Endothelial cell (in vitro differentiated cells): ENCODE measurements around the gene GCG. TPM values are rescaled to one million over a fixed set of nuclear protein-coding genes. Genes with fewer than 3 reads are reported as not detected.

Source experiments
- DNase-seq: peaks from one replicate; pipeline ENCODE4 v3.0.0; 2021; ENCODE audit warnings: low spot score
- H3K27ac Mint-ChIP-seq: one replicate; pipeline ENCODE4 v1.8.0; 2021; ENCODE audit warnings: mixed read lengths, inconsistent platforms; ENCODE audit not compliant: unreplicated experiment
- H3K27me3 Mint-ChIP-seq: one replicate; pipeline ENCODE4 v1.8.0; 2021; ENCODE audit warnings: mild to moderate bottlenecking, moderate library complexity, mixed read lengths, inconsistent platforms; ENCODE audit not compliant: unreplicated experiment
- H3K36me3 Mint-ChIP-seq: one replicate; pipeline ENCODE4 v1.8.0; 2021; ENCODE audit warnings: mild to moderate bottlenecking, low read depth, mixed read lengths, inconsistent platforms; ENCODE audit not compliant: unreplicated experiment
- H3K4me1 Mint-ChIP-seq: one replicate; pipeline ENCODE4 v1.8.0; 2021; ENCODE audit warnings: mild to moderate bottlenecking, mixed read lengths, inconsistent platforms; ENCODE audit not compliant: unreplicated experiment
- H3K4me3 Mint-ChIP-seq: one replicate; pipeline ENCODE4 v1.8.0; 2021; ENCODE audit warnings: mild to moderate bottlenecking, mixed read lengths, inconsistent platforms; ENCODE audit not compliant: unreplicated experiment
- H3K9me3 Mint-ChIP-seq: one replicate; pipeline ENCODE4 v1.8.0; 2021; ENCODE audit warnings: mixed read lengths, inconsistent platforms; ENCODE audit not compliant: unreplicated experiment
- CTCF ChIP-seq: fragments of 200-600 bp; sonication (generic); IDR thresholded peaks from one replicate; pipeline ENCODE4 v1.5.0; 2021; ENCODE audit warnings: antibody characterized with exemption; ENCODE audit not compliant: unreplicated experiment
- total RNA-seq: library from RNA; stranded (reverse); fragmentation: NEBNext Ultra II Directional; extraction: Animal tissue kit (Norgen Biotek cat#: 25700); gene quantifications from one replicate; pipeline ENCODE4 v1.2.1, GENCODE V29; 2021; ENCODE audit not compliant: unreplicated experiment

GCG gene
- total RNA-seq, 1 donor from 2014 or later = not detected

DNA sequence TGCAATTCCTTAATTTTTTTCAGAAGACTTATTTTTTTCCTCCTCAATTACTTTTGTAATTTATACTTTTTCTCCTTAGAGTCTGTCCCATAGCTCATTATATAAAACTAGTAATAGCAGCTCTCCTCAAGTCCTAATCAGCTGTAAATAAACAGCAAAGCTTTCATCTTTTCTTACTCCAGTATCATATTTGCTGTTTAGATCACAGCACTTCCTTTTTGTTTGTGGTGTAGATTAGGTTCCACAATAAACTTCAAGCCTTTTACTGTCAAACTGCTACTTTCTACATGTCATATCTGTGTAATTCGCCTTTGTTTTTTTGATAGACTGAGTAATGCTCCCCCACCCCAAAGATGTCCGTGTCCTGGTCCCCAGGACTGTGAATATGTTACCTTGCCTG is 25.5 kb downstream of the GCG start:
- Mint-ChIP-seq H3K27me3 (peaks cover 4% of the 10 kb centered on the region), H3K27ac (peak overlapping the region; percentile 28), H3K9me3 (no peaks in the 10 kb centered on the region), H3K4me3 (no peak overlapping the region), H3K36me3 (no peaks in the 10 kb centered on the region), H3K4me1 (peaks cover 20% of the 10 kb centered on the region)
- no peak for TF ChIP-seq CTCF
- no peak for DNase-seq

GRCh38 chr2:162126111-162126519 is 25.9 kb downstream of the GCG start:
- H3K27ac Mint-ChIP-seq = peak overlapping the region; percentile 28

DNA sequence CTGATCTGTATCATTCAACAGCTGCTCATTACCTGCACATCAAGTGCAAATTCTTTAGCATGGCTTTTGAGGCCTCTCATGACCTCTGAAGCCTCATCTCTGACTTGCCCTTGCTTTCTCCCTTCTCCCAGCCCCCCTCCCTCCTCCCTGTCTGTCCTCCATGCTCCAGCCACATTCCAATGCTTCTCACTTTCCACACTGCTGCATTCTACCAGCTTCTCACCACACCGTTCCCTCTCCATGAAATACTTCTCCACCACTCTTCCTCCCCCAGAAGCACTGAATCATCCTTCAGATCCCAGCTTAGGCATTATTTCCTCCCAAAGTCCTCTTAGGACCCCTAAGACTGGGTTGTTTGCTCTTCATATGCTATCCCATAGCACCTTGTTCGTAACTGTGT is 26.9 kb downstream of the GCG start:
- Mint-ChIP-seq H3K4me3 (no peak overlapping the region), H3K27ac (no peak overlapping the region), H3K4me1 (peaks cover 20% of the 10 kb centered on the region), H3K36me3 (no peaks in the 10 kb centered on the region), H3K27me3 (peaks cover 4% of the 10 kb centered on the region), H3K9me3 (no peaks in the 10 kb centered on the region)
- no peak for DNase-seq
- TF ChIP-seq CTCF = no peak

More at GRCh38 chr2:162126111-162126519, 25.9 kb downstream of the GCG start:
- no peak for TF ChIP-seq CTCF
- no peak for DNase-seq
- Mint-ChIP-seq H3K27me3 (peaks cover 4% of the 10 kb centered on the region), H3K4me3 (no peak overlapping the region), H3K36me3 (no peaks in the 10 kb centered on the region), H3K4me1 (peaks cover 20% of the 10 kb centered on the region), H3K9me3 (no peaks in the 10 kb centered on the region)

GRCh38 chr2:162123806-162124758 is 28.0 kb downstream of the GCG start:
- Mint-ChIP-seq H3K27ac (no peak overlapping the region), H3K4me1 (peaks cover 20% of the 10 kb centered on the region), H3K9me3 (no peaks in the 10 kb centered on the region), H3K4me3 (no peak overlapping the region), H3K27me3 (peaks cover 4% of the 10 kb centered on the region), H3K36me3 (no peaks in the 10 kb centered on the region)
- DNase-seq = no peak
- peak; percentile 92 for TF ChIP-seq CTCF
